ENCODE data around the gene TARS2.

TARS2 gene

GRCh38 chr1:150536836-150537731, 49.9 kb downstream of the TARS2 start:
- DNase-seq (ENCODE audit: low spot score): no peak

- no peak for DNase-seq (ENCODE audit: low spot score)
Measured at GRCh38 chr1:150537732-150538684, 50.8 kb downstream of the TARS2 start.

- no peak for DNase-seq (ENCODE audit: low spot score)
Measured at GRCh38 chr1:150543500-150544143, 56.4 kb downstream of the TARS2 start.

GRCh38 chr1:150544204-150544603, 57.0 kb downstream of the TARS2 start:
- no peak for DNase-seq (ENCODE audit: low spot score)

- no peak for DNase-seq (ENCODE audit: low spot score)
Measured at GRCh38 chr1:150545486-150546032, 58.3 kb downstream of the TARS2 start.

- DNase-seq (ENCODE audit: low spot score): no peak
Measured at GRCh38 chr1:150546294-150546937, 59.2 kb downstream of the TARS2 start.

- DNase-seq (ENCODE audit: low spot score): no peak
Measured at GRCh38 chr1:150548324-150548631, 61.1 kb downstream of the TARS2 start.

GRCh38 chr1:150548632-150549495, 61.6 kb downstream of the TARS2 start, which contains the start of gene ADAMTSL4:
TSS of gene ADAMTSL4 (plus strand) at chr1:150549408. CDS start at chr1:150552289, 2,881 bp downstream.
- no peak for DNase-seq (ENCODE audit: low spot score)

- DNase-seq (ENCODE audit: low spot score): no peak
Measured at GRCh38 chr1:150549496-150550221, 62.4 kb downstream of the TARS2 start.

- no peak for DNase-seq (ENCODE audit: low spot score)
Measured at GRCh38 chr1:150550222-150551050, 63.2 kb downstream of the TARS2 start.

- no peak for DNase-seq (ENCODE audit: low spot score)
Measured at GRCh38 chr1:150551051-150551783, 64.0 kb downstream of the TARS2 start.

- DNase-seq (ENCODE audit: low spot score): no peak
Measured at GRCh38 chr1:150551784-150552127, 64.5 kb downstream of the TARS2 start.

- DNase-seq (ENCODE audit: low spot score): peak; percentile 77
Measured at GRCh38 chr1:150552128-150552910, 65.1 kb downstream of the TARS2 start.

- DNase-seq (ENCODE audit: low spot score): no peak
Measured at GRCh38 chr1:150552911-150553289, 65.7 kb downstream of the TARS2 start.

GRCh38 chr1:150553392-150554085, 66.3 kb downstream of the TARS2 start:
- DNase-seq (ENCODE audit: low spot score): no peak

- DNase-seq (ENCODE audit: low spot score): no peak
Measured at GRCh38 chr1:150554086-150554452, 66.8 kb downstream of the TARS2 start.
